ENCODE results near the gene PAX4. TPM values are rescaled to one million over a fixed set of nuclear protein-coding genes. Genes with fewer than 3 reads are reported as not detected.

Gene PAX4
- total and polyA plus RNA-seq, 9 of the 15 experiments (the other 6 are each of a cell fraction or from before 2014, with no cell fraction given), result not detected

- TF ChIP-seq ZNF592 (IDR thresholded peaks at IDR 0.05), result no peak
- TF ChIP-seq ELK3 (CRISPR knock-in tag; IDR thresholded peaks at IDR 0.05), result no peak
- no peak for TF ChIP-seq SMAD1 (IDR thresholded peaks at IDR 0.05; ENCODE audit: low read depth, low read length, partially characterized antibody)
- no peak for TF ChIP-seq PCBP2 (IDR thresholded peaks at IDR 0.05; ENCODE audit: low read depth, low read length, poor library complexity, severe bottlenecking)
- TF ChIP-seq KLF13 (tag; IDR thresholded peaks at IDR 0.05; ENCODE audit: borderline replicate concordance, low read depth), result no peak
- peak; percentile 81; the same call in 1 of the 2 replicates for TF ChIP-seq SPI1 (IDR thresholded peaks at IDR 0.05; ENCODE audit: borderline replicate concordance, low read depth, low read length)
- TF ChIP-seq USF2 (CRISPR knock-in tag; IDR thresholded peaks at IDR 0.05), result no peak
- peak; percentile 55 for TF ChIP-seq C11orf30 (IDR thresholded peaks at IDR 0.05; ENCODE audit: low read depth)
- TF ChIP-seq XRCC5 (IDR thresholded peaks at IDR 0.05; ENCODE audit: low read depth, low read length), result no peak
- TF ChIP-seq RREB1 (CRISPR knock-in tag; IDR thresholded peaks at IDR 0.05), result no peak
- TF ChIP-seq ZFP91 (CRISPR knock-in tag; IDR thresholded peaks at IDR 0.05), result no peak
- TF ChIP-seq CC2D1A (IDR thresholded peaks at IDR 0.05), result no peak
- TF ChIP-seq NCOA4 (IDR thresholded peaks at IDR 0.05; ENCODE audit: partially characterized antibody), result no peak
Observed at GRCh38 chr7:127658970-127659630, 41.2 kb upstream of the PAX4 start (continued).

All from K562 (cell line).